Hematopoietic multipotent progenitor cell treated with erythropoietin and hydrocortisone succinate and interleukin-3 and kit ligand, for 6 days (in vitro differentiated cells): ENCODE results near the gene ELAVL3.
"Not testable (repeated sequence)": the region's sequence is repeated elsewhere in the genome, so short reads cannot be mapped to it uniquely, and the experiment has no call there.

Experiments used
- DNase-seq: peaks from one replicate; pipeline ENCODE4 v3.0.0-alpha.2; 2015

The ELAVL3 gene

GRCh38 chr19:11486661-11487503, 6.0 kb upstream of the ELAVL3 start:
- no peak for DNase-seq

DNA sequence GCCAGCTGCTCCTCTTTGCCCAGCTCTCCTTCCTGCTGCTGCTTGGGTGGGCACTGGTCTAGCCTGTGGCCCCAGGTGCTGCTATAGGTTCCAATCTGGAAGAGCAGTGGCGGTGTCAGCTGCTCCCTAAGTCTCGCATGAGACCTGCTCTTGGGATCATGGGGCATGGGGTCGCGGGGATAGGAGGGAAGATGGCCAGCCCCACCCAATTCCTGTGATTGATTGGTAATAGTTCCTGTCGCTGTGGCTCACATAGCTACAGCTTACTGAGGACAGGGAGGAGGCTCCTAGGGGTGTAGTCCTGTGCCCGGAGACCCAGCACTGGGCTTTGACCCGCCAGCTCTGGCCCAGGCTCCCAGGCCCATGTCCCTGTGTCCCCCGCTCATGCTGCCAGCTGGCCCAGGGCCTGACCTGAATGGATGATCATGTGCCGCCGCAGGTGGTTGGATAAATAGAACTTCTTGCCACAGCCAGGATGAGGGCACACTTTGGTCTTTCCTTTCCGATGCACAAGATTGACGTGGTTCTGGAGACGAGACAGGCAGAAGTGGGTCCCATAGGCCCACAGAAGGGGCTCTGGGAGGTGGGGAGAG, 4.5 kb upstream of the ELAVL3 start:
- no peak for DNase-seq

GRCh38 chr19:11483366-11484111, 2.7 kb upstream of the ELAVL3 start:
- no peak for DNase-seq

GRCh38 chr19:11482384-11483050, 1.7 kb upstream of the ELAVL3 start:
- DNase-seq: peak; percentile 90

GRCh38 chr19:11481534-11482383, 913 bp upstream of the ELAVL3 start:
- peak; percentile 94 for DNase-seq

DNA sequence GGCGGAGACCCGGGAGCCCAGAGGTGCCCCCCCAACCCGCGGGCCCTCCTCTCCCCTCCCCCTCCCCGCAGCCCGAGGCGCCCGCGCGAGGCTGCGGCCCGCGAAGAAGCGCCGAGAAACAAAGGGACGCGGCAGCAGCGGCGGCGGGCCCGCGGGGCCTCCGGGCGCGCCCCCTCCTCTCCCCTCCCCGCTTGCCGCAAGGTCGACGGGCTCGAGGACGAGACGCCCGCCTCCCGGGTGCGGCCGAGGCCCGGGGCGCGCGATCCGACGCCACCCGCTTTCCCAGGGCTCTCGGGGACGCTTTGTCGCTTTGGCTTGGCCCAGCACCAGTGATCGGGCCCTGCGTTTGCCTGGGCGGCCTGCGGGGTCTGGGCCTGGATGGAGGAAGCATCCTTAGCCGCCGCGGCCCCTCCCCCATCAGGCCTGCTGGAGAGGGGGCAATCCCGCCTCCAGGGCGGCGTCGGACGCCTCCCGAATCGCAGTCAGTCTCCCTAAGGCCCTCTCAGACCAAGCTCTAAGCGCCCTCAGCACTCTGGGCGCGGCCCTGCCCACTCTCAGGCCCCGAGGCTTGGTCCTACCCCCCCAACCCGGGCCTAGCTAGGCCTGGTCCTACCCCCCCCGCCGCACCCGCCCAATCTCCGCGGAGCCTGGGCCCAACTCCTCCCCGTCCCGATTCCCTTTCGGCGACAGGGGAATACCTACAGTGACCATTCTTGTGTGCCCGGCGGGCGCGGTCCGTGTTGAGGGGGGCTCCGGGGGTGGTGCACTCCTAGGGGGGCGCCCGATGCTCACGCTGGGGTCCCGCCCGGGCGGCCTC, 740 bp downstream of the ELAVL3 start:
- DNase-seq: no peak

DNA sequence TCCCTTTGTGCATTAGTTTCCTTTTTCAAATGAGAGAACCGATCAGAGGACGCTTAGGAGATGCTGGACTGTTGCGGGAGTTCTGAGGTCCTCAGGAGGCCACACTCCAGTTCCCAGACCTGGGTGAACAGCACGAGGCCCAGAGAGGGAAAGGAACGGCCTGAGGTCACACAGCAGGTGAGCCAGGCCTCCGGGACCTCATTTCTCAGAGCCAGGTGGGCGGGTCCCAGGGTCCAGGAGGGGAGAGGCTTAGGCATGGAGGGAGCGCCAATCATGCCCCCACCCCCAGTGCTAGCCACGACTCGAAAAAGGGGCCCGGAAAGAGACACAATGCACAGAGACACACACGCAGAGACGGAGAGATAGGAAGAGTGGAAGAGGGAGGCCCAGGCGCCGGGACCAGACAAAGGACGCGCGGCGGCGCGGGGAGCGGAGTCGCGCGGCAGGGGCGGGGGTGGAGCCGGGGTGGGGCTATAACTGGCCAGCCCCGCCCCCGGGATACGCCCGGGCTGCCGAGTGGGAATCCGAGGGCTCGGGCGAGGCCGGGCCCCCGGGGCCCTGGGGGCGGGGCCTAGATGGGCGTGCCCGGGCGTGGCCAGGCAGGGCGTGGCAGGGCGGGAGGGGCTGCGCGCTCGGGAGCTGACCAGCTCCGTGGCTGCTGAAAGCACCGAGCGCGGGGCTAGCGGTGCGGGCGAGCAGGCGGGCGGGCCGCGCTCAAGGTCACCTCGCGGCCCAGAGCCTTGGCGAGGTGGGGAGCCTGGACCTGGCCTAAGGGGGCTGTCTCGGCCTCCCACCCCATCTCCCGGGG, 1.6 kb downstream of the ELAVL3 start:
- peak; percentile 65 for DNase-seq

- DNase-seq: peak; percentile 69
Observed at GRCh38 chr19:11478167-11479089, 2.4 kb downstream of the ELAVL3 start.

- no peak for DNase-seq
Observed at GRCh38 chr19:11475861-11476260, 5.0 kb downstream of the ELAVL3 start.

- not testable (repeated sequence) for DNase-seq
Observed at GRCh38 chr19:11475343-11475742, 5.5 kb downstream of the ELAVL3 start.

DNA sequence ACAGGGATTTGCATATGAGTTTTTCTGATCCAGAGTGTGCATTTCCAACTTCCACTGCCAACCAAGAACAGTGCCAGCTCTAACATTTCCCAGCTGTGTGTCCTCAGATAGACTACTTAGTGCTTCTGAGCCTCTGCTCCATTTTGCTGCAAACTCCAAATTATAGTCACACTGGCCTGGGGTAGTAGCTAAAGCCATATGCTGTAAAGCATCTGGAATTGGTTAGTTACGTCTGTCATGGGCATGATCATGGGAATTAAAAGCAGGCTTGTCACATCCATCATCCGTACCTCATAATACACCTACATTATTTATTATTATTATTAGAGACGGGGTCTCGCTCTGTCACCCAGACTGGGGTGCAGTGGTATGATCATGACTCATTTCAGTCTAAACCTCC, 7.1 kb downstream of the ELAVL3 start:
- DNase-seq: no peak

- not testable (repeated sequence) for DNase-seq
Observed at GRCh38 chr19:11468266-11468845, 12.5 kb downstream of the ELAVL3 start.

DNA sequence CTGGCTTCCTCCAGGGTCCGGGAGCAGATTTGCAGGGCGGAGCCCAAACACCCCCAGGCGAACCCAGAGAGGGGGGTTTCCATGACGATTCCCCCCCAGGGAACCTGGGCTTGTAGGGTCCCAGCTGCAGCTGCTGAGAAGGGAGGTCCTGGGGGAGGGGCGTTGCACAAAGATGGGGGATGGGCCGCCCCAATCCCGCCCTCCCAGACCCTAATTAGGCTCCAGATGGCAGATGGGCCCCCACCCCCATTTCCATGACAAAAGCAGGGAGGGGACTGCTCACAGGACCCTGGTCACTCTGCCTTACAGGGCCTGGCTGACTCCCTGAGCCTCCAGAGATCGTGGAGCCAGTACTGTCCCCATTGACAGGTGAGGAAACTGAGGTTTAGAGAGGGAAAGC, 15.2 kb downstream of the ELAVL3 start:
- no peak for DNase-seq

GRCh38 chr19:11464333-11465265, 16.2 kb downstream of the ELAVL3 start:
- DNase-seq: no peak

DNA sequence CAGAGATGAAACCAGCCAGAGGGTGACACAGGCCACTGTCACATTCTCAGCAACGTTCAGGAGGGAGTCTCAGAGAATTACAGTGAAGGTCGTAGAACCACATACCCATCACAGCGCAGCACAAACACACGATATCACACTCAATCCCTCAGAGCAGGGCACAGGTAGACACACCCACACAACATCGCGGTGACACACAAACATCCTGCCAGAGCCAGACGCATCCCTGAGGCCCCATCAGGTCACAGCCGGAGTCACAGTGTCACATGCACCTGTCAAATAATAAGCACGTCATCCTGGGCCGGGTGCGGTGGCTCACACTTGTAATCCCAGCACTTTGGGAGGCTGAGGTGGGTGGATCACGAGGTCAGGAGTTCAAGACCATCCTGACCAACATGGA, 17.5 kb downstream of the ELAVL3 start:
- no peak for DNase-seq

GRCh38 chr19:11461453-11461852, 19.4 kb downstream of the ELAVL3 start:
- DNase-seq: no peak

DNA sequence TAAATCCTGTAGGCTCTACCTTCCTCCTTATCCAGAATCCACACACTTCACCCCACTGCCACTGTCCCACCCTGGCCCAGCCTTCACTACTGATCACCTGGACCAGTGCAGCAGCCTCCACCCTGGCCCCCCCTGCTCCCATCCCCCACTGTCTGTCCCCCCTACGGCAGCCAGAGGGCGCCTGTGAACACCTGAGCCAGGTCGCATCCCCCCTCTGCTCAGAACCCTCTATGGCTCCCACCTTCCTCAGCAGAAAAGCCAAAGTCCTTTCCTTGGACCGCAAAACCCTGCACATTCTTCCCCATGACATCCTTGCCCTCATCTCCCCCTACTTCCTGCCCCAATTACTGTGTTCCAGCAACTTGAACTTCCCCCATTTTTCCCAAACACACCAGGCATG, 20.6 kb downstream of the ELAVL3 start:
- no peak for DNase-seq

DNA sequence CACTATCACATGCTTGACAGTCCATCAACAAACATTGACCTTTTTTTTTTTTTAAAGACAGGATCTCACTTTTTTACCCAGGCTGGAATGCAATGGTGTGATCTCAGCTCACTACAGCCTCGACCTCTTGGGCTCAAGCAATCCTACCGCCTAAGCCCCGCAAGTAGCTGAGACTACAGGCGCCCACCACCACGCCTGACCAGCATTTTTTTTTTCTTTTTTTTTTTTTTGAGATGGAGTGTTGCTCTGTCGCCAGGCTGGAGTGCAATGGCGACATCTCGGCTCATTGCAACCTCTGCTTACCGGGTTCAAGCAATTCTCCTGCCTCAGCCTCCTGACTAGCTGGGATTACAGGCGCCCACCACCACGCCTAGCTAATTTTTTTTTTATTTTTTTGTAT, 21.9 kb downstream of the ELAVL3 start:
- DNase-seq: not testable (repeated sequence)
